Large intestine (tissue), 3 donors: ENCODE results near the gene YARS1. TPM values are rescaled to one million over a fixed set of nuclear protein-coding genes. Genes with fewer than 3 reads are reported as not detected.
"Not testable (repeated sequence)": the region's sequence is repeated elsewhere in the genome, so short reads cannot be mapped to it uniquely, and the experiment has no call there.

ENCODE experiments used
- DNase-seq, 2 donors: peaks; one replicate each; pipeline versions ENCODE4 v3.0.0 to v3.0.0-alpha.2; 2013
- H3K27ac ChIP-seq: one replicate; pipeline ENCODE4 v1.5.1; 2013; ENCODE audit warnings: low read length
- H3K27me3 ChIP-seq: 2 replicates; pipeline ENCODE4 v1.6.1; 2013; ENCODE audit warnings: low read length; ENCODE audit not compliant: control insufficient read depth, insufficient read depth
- H3K36me3 ChIP-seq: 2 replicates; pipeline ENCODE4 v1.6.1; 2013; ENCODE audit warnings: low read length; ENCODE audit not compliant: control insufficient read depth, insufficient read depth
- H3K4me1 ChIP-seq: one replicate; pipeline ENCODE4 v1.6.1; 2013; ENCODE audit warnings: low read length; ENCODE audit not compliant: control insufficient read depth, insufficient read depth
- H3K4me3 ChIP-seq: one replicate; pipeline ENCODE4 v1.5.1; 2013; ENCODE audit warnings: low read length
- H3K9me3 ChIP-seq: one replicate; pipeline ENCODE4 v1.6.1; 2013; ENCODE audit warnings: mild to moderate bottlenecking, low read depth, low read length, moderate library complexity; ENCODE audit not compliant: control insufficient read depth
- WGBS: methylation state at CpG from one replicate; pipeline ENCODE4 v1.1.5; 2013; ENCODE audit warnings: low lambda C conversion rate; ENCODE audit not compliant: insufficient coverage; 5-methylcytosine and 5-hydroxymethylcytosine counted together
- polyA plus RNA-seq: library from polyadenylated mRNA; unstranded; fragments of 120-200 nt; gene quantifications from one replicate; pipeline ENCODE4 v1.2.1, GENCODE V29; 2013

YARS1 gene
- polyA plus RNA-seq, 1 donor: 59.9 TPM

- Histone ChIP-seq H3K4me1 (peaks cover 6% of the 10 kb centered on the region), H3K36me3 (peaks cover 3% of the 10 kb centered on the region), H3K4me3 (peak overlapping the region; percentile 98), H3K27me3 (no peaks in the 10 kb centered on the region), H3K27ac (peak overlapping the region; percentile 96), H3K9me3 (no peaks in the 10 kb centered on the region)
- DNase-seq: peak; percentile 25 to 76
- WGBS: no CpG with 5 or more reads among the region's 51 CpGs
Measured at GRCh38 chr1:32817815-32818786, 943 bp upstream of the YARS1 start.

- WGBS: no CpG with 5 or more reads among the region's 15 CpGs
- Histone ChIP-seq H3K9me3 (no peaks in the 10 kb centered on the region), H3K27me3 (no peaks in the 10 kb centered on the region), H3K36me3 (peaks cover 3% of the 10 kb centered on the region), H3K4me3 (peak overlapping the region; percentile 98), H3K27ac (peak overlapping the region; percentile 87), H3K4me1 (peaks cover 6% of the 10 kb centered on the region)
- DNase-seq: peak in 1 of 2 donors; percentile 49
Measured at GRCh38 chr1:32816676-32817158, 441 bp downstream of the YARS1 start.

- H3K27ac ChIP-seq: no peak overlapping the region
- peak in 1 of 2 donors; percentile 12 for DNase-seq
- no peaks in the 10 kb centered on the region for H3K27me3 ChIP-seq
- WGBS: 90% methylated on average over 4 of the region's 11 CpGs
- H3K4me1 ChIP-seq: peaks cover 6% of the 10 kb centered on the region
- no peak overlapping the region for H3K4me3 ChIP-seq
- peaks cover 13% of the 10 kb centered on the region for H3K36me3 ChIP-seq
- no peaks in the 10 kb centered on the region for H3K9me3 ChIP-seq
Measured at GRCh38 chr1:32813941-32814739, 3.0 kb downstream of the YARS1 start.

- no peak overlapping the region for H3K27ac ChIP-seq
- H3K9me3 ChIP-seq: no peaks in the 10 kb centered on the region
- no peaks in the 10 kb centered on the region for H3K27me3 ChIP-seq
- no CpG with 5 or more reads among the region's 3 CpGs for WGBS
- H3K36me3 ChIP-seq: peaks cover 27% of the 10 kb centered on the region
- no peak for DNase-seq
- H3K4me3 ChIP-seq: no peak overlapping the region
- H3K4me1 ChIP-seq: peaks cover 3% of the 10 kb centered on the region
Measured at GRCh38 chr1:32811917-32812316, 5.2 kb downstream of the YARS1 start.

GRCh38 chr1:32811265-32811664 lies 5.9 kb downstream of the YARS1 start:
- DNase-seq: no peak
- H3K4me3 ChIP-seq: no peak overlapping the region

GRCh38 chr1:32810358-32810757 lies 6.8 kb downstream of the YARS1 start:
- no peak for DNase-seq

More at GRCh38 chr1:32811265-32811664, 5.9 kb downstream of the YARS1 start:
- H3K4me1 ChIP-seq: peaks cover 1% of the 10 kb centered on the region
- 60% methylated on average over 1 of the region's 9 CpGs for whole genome bisulfite sequencing
- H3K27me3 ChIP-seq: no peaks in the 10 kb centered on the region
- peaks cover 29% of the 10 kb centered on the region for H3K36me3 ChIP-seq
- no peak overlapping the region for H3K27ac ChIP-seq
- H3K9me3 ChIP-seq: no peaks in the 10 kb centered on the region

GRCh38 chr1:32808580-32808979 lies 8.6 kb downstream of the YARS1 start:
- Histone ChIP-seq H3K4me1 (no peaks in the 10 kb centered on the region), H3K4me3 (no peak overlapping the region), H3K9me3 (peaks cover 7% of the 10 kb centered on the region), H3K27me3 (no peaks in the 10 kb centered on the region), H3K36me3 (peaks cover 32% of the 10 kb centered on the region), H3K27ac (no peak overlapping the region)
- no peak for DNase-seq
- 95% methylated on average over 3 of the region's 4 CpGs for WGBS

More at GRCh38 chr1:32810358-32810757, 6.8 kb downstream of the YARS1 start:
- Histone ChIP-seq H3K4me3 (no peak overlapping the region), H3K27ac (no peak overlapping the region), H3K36me3 (peaks cover 31% of the 10 kb centered on the region), H3K9me3 (no peaks in the 10 kb centered on the region), H3K4me1 (no peaks in the 10 kb centered on the region), H3K27me3 (no peaks in the 10 kb centered on the region)
- WGBS: 100% methylated on average over 1 of the region's 5 CpGs

GRCh38 chr1:32806910-32807523 lies 10.1 kb downstream of the YARS1 start:
- Histone ChIP-seq H3K27ac (no peak overlapping the region), H3K4me3 (no peak overlapping the region), H3K27me3 (no peaks in the 10 kb centered on the region), H3K36me3 (peaks cover 35% of the 10 kb centered on the region), H3K4me1 (no peaks in the 10 kb centered on the region), H3K9me3 (peaks cover 7% of the 10 kb centered on the region)
- DNase-seq: peak in 1 of 2 donors; percentile 51
- 100% methylated on average over 1 of the region's 4 CpGs for WGBS

GRCh38 chr1:32806290-32806689 lies 10.9 kb downstream of the YARS1 start:
- WGBS: 33% methylated on average over 1 of the region's 6 CpGs
- H3K4me3 ChIP-seq: no peak overlapping the region
- no peaks in the 10 kb centered on the region for H3K27me3 ChIP-seq
- H3K36me3 ChIP-seq: peaks cover 39% of the 10 kb centered on the region
- peaks cover 7% of the 10 kb centered on the region for H3K9me3 ChIP-seq
- no peak overlapping the region for H3K27ac ChIP-seq
- peak; percentile 72 to 84 for DNase-seq
- H3K4me1 ChIP-seq: no peaks in the 10 kb centered on the region

GRCh38 chr1:32804460-32804859 lies 12.7 kb downstream of the YARS1 start:
- not testable (repeated sequence) for H3K4me3 ChIP-seq, H3K9me3 ChIP-seq, H3K27me3 ChIP-seq, H3K4me1 ChIP-seq, DNase-seq, H3K27ac ChIP-seq
- peaks cover 31% of the 10 kb centered on the region for H3K36me3 ChIP-seq
- no CpG with 5 or more reads among the region's 30 CpGs for WGBS
